OCI-LY1 (cell line): ENCODE data around the gene CIBAR2.

Experiments
- H2AFZ ChIP-seq: fragments of 200-600 bp; sonication (generic), shearing (Covaris generic); 2 replicates; pipeline ENCODE4 v1.6.0; 2014; ENCODE audit warnings: antibody characterized with exemption, mild to moderate bottlenecking, low read length
- H3F3A ChIP-seq: fragments of 200-600 bp; sonication (generic), shearing (Covaris generic); 2 replicates; pipeline ENCODE4 v1.6.0; 2014; ENCODE audit warnings: mild to moderate bottlenecking, antibody characterized with exemption, low read length, moderate library complexity; ENCODE audit not compliant: insufficient read depth
- H3K27ac ChIP-seq: fragments of 200-600 bp; sonication (generic); 2 replicates; pipeline ENCODE4 v1.5.1; 2014; ENCODE audit warnings: low read length, mixed run types, mild to moderate bottlenecking, low read depth; ENCODE audit not compliant: poor library complexity, severe bottlenecking
- H3K27me3 ChIP-seq: fragments of 200-600 bp; sonication (generic); 2 replicates; pipeline ENCODE4 v1.6.0; 2014; ENCODE audit warnings: antibody characterized with exemption, mild to moderate bottlenecking, low read length, moderate library complexity; ENCODE audit not compliant: insufficient read depth
- H3K36me3 ChIP-seq: fragments of 200-600 bp; sonication (generic); 2 replicates; pipeline ENCODE4 v1.6.1; 2014; ENCODE audit warnings: mild to moderate bottlenecking, antibody characterized with exemption, low read length, moderate library complexity, mixed read lengths; ENCODE audit not compliant: insufficient read depth
- H3K4me1 ChIP-seq: fragments of 200-600 bp; sonication (generic); 2 replicates; pipeline ENCODE4 v1.5.1; 2014; ENCODE audit warnings: mild to moderate bottlenecking, low read length, moderate library complexity; ENCODE audit not compliant: insufficient read depth, severe bottlenecking
- H3K4me2 ChIP-seq: fragments of 200-600 bp; sonication (generic), shearing (Covaris generic); 2 replicates; pipeline ENCODE4 v1.6.1; 2014; ENCODE audit warnings: low read length
- H3K4me3 ChIP-seq: fragments of 200-600 bp; sonication (generic); 2 replicates; pipeline ENCODE4 v1.5.1; 2014; ENCODE audit warnings: low read length, low read depth, mild to moderate bottlenecking, mixed read lengths; ENCODE audit not compliant: poor library complexity, severe bottlenecking
- H3K79me2 ChIP-seq: fragments of 200-600 bp; shearing (Covaris generic); 2 replicates; pipeline ENCODE4 v1.6.1; 2016; ENCODE audit warnings: mixed run types, low read length, mixed read lengths; ENCODE audit not compliant: insufficient read depth
- H3K9ac ChIP-seq: fragments of 200-600 bp; sonication (generic), shearing (Covaris generic); 2 replicates; pipeline ENCODE4 v1.6.1; 2014; ENCODE audit warnings: mild to moderate bottlenecking, low read length, mixed read lengths
- H3K9me2 ChIP-seq: fragments of 200-600 bp; sonication (generic), shearing (Covaris generic); 2 replicates; pipeline ENCODE4 v1.6.1; 2014; ENCODE audit warnings: low read depth, mild to moderate bottlenecking, low read length, mixed read lengths
- H3K9me3 ChIP-seq: fragments of 200-600 bp; shearing (Covaris generic); 2 replicates; pipeline ENCODE4 v1.6.1; 2014; ENCODE audit warnings: low read length, mixed read lengths
- H4K20me1 ChIP-seq: fragments of 200-600 bp; sonication (generic), shearing (Covaris generic); 2 replicates; pipeline ENCODE4 v1.6.0; 2016; ENCODE audit warnings: mild to moderate bottlenecking, low read length; ENCODE audit not compliant: insufficient read depth
- CTCF ChIP-seq: fragments of 200-600 bp; sonication (generic), shearing (Covaris generic); IDR thresholded peaks from 2 replicates; pipeline ENCODE4 v1.5.1; 2017; ENCODE audit warnings: mild to moderate bottlenecking, antibody characterized with exemption, low read length, moderate library complexity, mixed read lengths
- EZH2 ChIP-seq: fragments of 200-600 bp; sonication (generic), shearing (Covaris generic); IDR thresholded peaks from 2 replicates; pipeline ENCODE4 v1.8.0; 2017; ENCODE audit warnings: borderline replicate concordance, mixed run types, mild to moderate bottlenecking, antibody characterized with exemption, low read length, moderate library complexity, mixed read lengths

The CIBAR2 gene

GRCh38 chr16:85145188-85145587 is 32.9 kb upstream of the CIBAR2 start:
- no peaks in the 10 kb centered on the region for H3K9me2 ChIP-seq
- H3K36me3 ChIP-seq = no peaks in the 10 kb centered on the region
- no peaks in the 10 kb centered on the region for H3K79me2 ChIP-seq
- no peak overlapping the region for H2AFZ ChIP-seq
- H3K9ac ChIP-seq = no peak overlapping the region
- H3K27me3 ChIP-seq = no peaks in the 10 kb centered on the region
- H4K20me1 ChIP-seq = no peaks in the 10 kb centered on the region
- no peak for TF ChIP-seq EZH2
- no peak for TF ChIP-seq CTCF
- H3K4me2 ChIP-seq = no peak overlapping the region
- no peaks in the 10 kb centered on the region for H3K4me1 ChIP-seq
- H3F3A ChIP-seq = no peaks in the 10 kb centered on the region
- H3K27ac ChIP-seq = no peak overlapping the region
- no peaks in the 10 kb centered on the region for H3K9me3 ChIP-seq
- H3K4me3 ChIP-seq = no peak overlapping the region

- Histone ChIP-seq H3K27ac (no peak overlapping the region), H3K79me2 (no peaks in the 10 kb centered on the region), H3K9me2 (no peaks in the 10 kb centered on the region), H3K9me3 (no peaks in the 10 kb centered on the region), H3F3A (no peaks in the 10 kb centered on the region), H3K9ac (no peak overlapping the region), H3K36me3 (no peaks in the 10 kb centered on the region), H4K20me1 (no peaks in the 10 kb centered on the region), H3K4me2 (no peak overlapping the region), H3K4me1 (no peaks in the 10 kb centered on the region), H3K4me3 (no peak overlapping the region), H3K27me3 (no peaks in the 10 kb centered on the region), H2AFZ (no peak overlapping the region)
- TF ChIP-seq CTCF = no peak
- no peak for TF ChIP-seq EZH2
These were observed 32.0 kb upstream of the CIBAR2 start for GRCh38 chr16:85144026-85144915.

GRCh38 chr16:85142771-85143211 is 30.5 kb upstream of the CIBAR2 start:
- no peak overlapping the region for H2AFZ ChIP-seq
- H3K9me2 ChIP-seq = no peaks in the 10 kb centered on the region
- H3K4me1 ChIP-seq = no peaks in the 10 kb centered on the region
- H4K20me1 ChIP-seq = no peaks in the 10 kb centered on the region
- no peak overlapping the region for H3K27ac ChIP-seq
- H3K79me2 ChIP-seq = no peaks in the 10 kb centered on the region
- H3K9ac ChIP-seq = no peak overlapping the region
- no peaks in the 10 kb centered on the region for H3F3A ChIP-seq
- H3K27me3 ChIP-seq = no peaks in the 10 kb centered on the region
- H3K4me2 ChIP-seq = no peak overlapping the region
- no peaks in the 10 kb centered on the region for H3K9me3 ChIP-seq
- H3K36me3 ChIP-seq = no peaks in the 10 kb centered on the region
- TF ChIP-seq CTCF (no peak), EZH2 (no peak)
- no peak overlapping the region for H3K4me3 ChIP-seq
